ENCODE measurements around the gene IDH2. TPM values are rescaled to one million over a fixed set of nuclear protein-coding genes. Genes with fewer than 3 reads are reported as not detected.
"Not testable (repeated sequence)": the region's sequence is repeated elsewhere in the genome, so short reads cannot be mapped to it uniquely, and the experiment has no call there.

IDH2 gene
- 199 TPM for polyA plus RNA-seq (2013, experiment 1 of 2; ENCODE audit: insufficient read length)
- polyA plus RNA-seq (2013, experiment 2 of 2; ENCODE audit: insufficient read length): 196 TPM

DNA sequence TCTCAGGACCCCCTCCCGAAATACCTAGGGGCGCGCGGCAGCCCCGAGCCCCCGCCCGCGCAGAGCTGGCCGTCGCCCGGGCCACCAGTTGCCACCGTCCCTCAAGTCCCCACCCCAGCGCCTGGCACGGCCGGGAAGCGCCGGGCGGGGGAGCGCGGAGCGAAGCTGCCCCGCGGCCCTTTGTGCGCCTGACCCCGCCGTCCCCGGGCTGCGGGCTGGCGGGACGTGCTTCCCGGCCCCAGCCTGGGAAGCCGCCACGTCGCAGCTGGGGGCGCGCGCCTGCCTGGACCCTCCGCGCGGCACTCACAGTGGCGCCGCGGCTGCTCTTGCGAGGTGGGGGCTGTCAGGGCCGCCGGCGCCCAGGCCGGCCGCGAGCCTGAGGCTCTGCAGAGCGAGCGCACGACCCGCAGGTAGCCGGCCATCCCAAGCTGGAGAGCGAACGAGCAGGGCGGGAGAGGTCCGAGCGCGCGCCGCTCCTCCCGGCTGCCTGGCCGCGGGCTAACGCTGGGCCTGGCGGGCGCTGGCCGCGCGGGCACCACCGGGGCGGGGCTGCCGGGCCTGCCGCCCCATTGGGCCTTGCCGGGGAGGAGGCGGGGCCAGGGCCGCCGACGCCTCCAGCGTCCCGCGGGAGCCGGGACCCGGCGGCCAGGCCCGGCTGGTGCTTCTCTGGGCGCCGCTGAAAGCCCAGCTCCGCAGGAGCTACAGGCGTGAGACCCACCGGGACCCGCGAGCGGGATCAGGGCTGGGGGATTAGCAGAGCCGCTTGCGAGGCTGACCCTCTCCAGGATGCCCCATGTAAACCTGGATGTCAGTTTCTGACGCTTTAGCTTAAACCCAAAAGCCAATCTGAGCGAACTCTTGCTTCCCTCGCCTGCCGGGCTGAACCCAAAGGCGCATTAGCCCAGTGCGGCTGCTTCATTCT is at the start of gene IDH2:
IDH2 (minus strand) TSS at position 500 of the 922 bp plus-strand sequence; CDS start at position 422, 78 bp downstream.
- DNase-seq: peak; percentile 87

DNA sequence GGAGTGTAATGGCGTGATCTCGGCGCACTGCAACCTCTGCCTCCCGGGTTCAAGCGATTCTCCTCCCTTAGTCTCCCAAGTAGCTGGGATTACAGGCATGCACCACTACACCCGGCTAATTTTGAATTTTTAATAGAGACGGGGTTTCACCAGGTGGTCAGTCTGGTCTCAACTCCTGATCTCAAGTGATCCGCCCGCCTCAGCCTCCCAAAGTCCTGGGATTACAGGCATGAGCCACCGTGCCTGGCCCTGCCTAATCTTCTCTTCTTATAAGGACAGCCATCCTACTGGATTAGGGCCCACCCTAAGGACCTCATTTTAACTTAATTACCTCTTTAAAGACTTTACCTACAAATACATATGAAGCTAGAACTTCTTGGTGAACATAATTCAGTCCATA is 48.3 kb upstream of the IDH2 start:
- DNase-seq: not testable (repeated sequence)

DNA sequence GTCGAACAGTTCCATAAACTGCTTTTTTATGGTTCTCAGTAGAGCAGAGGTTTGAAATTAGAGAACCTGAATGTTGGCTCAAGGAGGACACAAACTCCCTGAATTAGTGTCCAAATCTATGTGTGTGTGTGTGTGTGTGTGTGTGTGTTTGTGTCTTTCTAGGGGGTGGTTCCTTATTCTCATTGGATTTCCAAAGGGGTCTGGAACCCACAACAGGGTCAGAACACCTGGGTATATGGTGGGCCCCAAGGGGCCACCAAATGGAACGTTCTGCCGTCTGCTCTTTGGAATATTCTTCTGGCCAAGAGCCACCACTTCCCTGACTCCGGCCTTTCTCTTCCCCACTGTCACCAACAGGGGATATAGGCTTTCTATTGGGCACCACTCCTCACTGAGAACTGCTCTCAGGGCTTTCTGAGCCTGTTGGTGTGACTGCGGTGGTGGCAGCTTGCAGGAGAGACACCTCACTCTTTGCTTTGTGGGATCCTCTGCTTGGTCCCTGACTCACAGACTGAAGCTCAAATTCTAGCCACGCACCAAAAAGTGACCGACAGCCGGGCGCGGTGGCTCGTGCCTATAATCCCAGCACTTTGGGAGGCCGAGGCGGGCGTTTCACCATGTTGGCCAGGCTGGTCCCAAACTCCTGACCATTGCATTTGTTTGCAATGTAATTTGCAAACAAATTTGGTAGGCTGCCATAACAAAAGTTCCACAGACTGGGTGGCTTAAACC is 47.5 kb upstream of the IDH2 start:
- no peak for DNase-seq

DNA sequence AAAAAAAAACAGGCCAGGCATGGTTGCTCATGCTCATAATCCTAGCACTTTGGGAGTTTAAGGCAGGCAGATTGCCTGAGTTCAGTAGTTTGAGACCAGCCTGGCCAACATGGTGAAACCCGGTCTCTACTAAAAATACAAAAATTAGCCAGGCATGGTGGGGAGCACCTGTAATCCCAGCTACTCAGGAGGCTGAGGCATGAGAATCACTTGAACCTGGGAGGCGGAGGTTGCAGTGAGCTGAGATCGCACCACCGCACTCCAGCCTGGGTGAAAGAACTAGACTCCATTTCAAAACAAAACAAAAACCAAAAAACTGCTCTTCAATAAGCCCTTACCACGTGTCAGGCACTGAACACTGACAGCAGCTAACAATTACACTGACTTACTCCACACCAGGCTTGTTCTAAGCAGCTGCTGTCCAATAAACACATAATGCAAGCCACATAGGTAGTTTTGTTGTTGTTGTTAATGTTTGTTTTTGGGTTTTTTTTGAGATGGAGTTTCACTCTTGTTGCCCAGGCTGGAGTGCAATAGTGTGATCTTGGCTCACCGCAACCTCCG is 44.0 kb upstream of the IDH2 start:
- DNase-seq: not testable (repeated sequence)

DNA sequence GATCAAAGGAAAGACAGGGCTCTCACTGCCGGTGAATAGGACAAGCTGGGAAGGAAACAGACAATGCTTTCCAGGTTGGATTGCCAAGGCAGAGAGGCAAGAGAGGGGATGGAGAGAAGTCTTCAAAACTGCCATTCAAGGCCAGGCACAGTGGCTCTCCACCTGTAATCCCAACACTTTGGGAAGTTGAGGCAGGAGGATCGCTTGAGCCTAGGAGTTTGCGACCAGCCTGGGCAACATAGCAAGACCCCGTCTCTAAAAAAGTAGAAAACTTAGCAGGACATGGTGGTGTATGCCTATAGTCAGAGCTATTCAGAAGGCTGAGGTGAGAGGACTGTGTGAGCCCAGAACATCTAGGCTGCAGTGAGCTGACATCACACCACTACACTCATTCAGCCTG is 43.5 kb upstream of the IDH2 start:
- DNase-seq: no peak

DNA sequence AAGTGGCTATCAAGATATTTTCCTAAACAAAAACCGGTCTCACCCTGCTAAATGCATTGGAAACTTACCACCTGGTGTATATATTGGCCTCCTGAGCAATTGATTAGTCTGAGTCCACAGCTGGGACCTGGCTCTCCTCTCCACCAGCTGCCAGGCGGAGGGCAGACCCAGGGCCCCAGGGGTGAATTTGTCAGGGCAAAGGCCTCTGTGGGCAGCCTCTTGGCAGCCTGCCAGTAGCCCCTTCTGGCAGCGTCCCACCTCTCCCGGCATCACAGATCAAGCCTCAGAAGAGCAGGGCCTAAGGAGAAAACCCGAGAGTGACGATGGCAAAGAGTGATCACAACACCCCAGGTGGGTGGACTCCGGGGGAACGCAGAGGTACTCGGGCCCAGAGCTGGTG is 43.0 kb upstream of the IDH2 start:
- DNase-seq: no peak

DNA sequence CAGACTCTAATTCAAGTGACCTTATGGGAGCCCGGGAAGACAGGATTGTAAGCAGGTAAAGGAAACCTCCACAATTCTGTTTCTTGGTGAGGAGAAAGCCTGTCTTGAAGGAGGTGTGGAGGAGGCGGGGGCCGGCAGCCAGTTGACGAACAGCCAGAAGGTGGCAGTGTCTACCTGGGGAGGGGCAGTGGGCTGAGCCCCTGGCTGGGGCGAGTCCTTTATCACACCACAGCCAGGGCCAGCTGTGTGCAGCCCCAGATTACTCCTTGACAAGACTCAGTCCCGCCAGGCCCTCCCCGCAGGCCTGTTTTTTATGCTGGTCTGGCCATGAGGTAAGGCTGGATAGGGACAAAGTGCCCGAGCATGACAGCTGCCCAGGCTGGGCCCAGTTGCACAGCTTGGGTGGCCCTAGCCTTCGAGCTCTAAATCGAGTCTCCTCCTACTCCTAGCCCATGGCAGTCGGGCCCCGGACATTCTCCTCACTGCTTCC is 40.9 kb upstream of the IDH2 start:
- DNase-seq: peak; percentile 43

DNA sequence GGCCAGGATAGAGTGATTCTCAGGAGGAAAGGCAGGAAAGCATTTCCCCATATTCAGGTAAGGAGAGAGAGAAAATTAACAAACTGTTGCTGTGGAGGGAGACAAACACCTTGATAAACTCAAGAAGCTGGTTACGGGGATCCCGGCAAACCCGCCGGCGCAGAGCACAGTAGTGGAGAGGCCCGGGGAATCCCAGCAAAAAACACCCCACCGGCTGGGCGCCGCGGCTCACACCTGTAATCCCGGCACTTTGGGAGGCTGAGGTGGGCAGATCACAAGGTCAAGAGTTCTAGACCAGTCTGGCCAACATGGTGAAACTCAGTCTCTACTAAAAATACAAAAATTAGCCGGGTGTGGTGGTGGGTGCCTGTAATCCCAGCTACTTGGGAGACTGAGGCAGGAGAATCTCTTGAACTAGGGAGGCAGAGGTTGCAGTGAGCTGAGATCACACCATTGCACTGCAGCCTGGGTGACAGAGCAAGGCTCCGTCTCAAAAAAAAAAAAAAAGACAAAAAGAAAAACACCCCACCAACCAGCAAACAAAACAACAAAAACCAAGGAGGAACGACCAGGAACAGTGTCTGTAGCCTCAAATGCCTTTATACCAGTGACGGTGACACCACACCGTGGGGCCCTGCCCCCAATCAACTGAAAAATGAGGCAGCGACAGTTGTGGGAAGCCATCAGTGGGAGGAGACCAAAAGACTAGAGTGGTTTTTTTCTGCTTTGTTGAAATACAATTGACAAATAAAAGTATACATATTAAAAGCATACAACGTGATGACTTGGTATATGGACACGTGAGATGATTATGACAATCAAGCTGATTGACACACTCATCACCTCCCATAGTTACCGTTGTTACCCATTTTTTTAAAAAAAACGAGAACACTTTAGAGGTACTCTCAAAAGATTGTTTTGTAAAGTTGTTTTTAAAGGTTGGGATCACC is 40.2 kb upstream of the IDH2 start:
- DNase-seq: no peak

DNA sequence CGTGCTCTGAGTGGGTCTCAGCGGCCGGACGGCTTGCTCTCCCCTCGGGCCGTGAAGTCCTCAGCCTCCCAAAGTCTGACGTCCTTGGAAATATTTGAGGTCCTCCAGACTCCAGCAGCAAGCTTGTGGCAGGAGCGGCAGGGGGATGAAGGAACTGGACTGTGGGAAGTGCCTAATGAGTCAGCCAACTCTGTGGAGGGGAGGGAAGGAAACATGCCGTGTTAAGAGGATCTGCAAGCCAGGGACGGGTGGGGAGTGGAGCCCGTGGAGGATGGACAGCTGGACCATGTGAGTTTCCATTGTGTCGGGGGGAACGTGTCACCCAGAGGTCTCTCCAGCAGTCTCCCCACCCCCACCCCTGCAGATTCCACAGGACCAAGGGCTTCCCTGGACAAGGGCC is 39.4 kb upstream of the IDH2 start:
- peak; percentile 30 for DNase-seq

DNA sequence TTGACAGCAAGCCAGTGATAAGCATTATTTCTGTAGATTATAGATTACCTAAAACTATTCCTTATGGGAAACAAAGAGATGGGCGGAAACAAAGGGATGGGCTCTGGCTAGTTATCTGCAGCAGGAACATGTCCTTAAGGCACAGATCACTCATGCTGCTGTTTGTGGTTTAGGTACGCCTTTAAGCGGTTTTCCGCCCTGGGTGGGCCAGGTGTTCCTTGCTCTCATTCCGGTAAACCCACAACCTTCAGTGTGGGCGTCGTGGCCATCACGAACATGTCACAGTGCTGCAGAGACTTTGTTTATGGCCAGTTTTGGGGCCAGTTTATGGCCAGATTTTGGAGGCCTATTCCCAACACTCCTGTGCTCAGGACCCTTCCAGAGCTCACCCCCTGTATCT is 37.3 kb upstream of the IDH2 start:
- not testable (repeated sequence) for DNase-seq

DNA sequence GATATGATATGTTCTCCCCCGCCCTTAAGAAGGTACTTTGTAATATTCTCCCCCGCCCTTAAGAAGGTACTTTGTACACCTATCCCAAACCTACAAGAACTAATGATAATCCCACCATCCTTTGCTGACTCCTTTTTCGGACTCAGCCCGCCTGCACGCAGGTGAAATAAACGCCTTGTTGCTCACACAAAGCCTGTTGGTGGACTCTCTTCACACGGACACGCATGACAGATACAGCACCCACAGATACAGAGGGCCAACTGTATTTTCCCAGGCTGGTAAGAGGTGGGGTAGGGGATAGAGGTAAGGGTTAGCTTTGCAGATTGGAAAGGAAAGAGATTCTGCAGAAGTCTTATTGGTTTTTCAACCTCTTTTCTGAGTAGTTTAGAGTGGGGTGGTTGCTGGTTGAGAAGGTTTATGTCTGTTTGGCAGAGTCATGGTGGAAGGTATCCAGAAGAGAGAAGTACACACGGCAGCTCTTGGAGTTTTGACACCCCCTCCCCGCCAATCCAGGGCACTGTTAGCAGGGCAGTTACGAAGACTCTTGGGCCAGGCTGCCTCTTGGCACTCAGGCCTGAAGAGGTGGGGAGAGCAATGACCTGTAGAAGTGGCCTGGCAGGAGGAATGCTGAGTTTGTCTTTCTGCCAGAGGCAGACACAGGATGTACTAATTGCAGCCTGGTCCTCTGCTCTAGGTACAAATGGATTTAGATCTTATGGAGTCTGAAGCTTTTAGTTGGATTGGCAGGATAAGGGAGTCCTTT is 36.0 kb upstream of the IDH2 start:
- no peak for DNase-seq

DNA sequence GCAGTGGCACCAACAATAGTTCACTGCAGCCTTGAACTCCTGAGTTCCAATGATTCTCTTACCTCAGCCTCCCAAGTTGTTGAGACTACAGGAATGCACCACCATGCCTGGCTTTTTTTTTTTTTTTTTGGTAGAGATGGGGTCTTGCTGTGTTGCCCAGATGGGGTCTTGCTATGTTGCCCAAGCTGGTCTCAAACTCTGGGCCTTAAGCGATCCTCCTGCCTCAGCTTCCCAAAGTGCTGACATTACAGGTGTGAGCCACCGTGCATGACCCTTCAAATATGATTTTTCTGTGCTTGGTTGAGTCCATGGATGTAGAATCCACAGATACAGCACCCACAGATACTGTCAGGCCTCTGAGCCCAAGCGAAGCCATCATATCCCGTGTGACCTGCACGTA is 30.2 kb upstream of the IDH2 start:
- DNase-seq: no peak

DNA sequence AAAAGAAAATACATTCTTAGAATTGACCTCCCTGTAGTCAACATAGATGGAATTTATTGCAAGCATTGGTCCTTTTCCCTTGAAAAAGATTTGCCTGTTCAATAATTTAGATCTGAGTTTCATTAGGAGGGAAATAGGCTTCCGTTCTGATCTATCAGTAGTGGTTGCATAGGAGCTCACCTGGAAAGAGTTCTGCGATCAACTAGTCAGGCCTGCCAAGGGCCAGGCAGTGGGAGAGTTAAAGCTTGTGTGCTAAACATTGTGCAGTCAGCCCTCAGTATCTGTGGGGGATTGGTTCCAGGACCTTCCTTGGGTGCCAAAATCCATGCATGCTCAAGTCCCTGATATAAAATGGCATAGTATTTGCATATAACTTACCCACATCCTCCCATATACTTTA is 29.6 kb upstream of the IDH2 start:
- DNase-seq: no peak

DNA sequence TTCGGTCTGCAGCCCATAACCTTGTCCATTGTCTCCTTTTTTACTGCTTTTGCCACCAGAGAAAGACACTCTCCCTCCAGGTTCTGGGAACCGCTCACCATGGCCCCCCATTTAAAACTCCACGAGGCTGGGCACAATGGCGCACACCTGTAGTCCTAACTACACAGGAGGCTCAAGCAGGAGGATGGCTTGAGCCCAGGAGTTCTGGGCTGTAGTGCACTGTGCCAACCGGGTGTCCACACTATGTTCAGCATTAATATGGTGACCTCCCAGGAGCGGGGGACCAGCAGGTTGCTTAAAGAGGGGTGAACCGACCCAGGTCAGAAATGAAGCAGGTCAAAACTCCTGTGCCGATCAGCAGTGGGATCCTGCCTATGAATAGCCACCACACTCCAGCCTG is 28.0 kb upstream of the IDH2 start:
- no peak for DNase-seq

DNA sequence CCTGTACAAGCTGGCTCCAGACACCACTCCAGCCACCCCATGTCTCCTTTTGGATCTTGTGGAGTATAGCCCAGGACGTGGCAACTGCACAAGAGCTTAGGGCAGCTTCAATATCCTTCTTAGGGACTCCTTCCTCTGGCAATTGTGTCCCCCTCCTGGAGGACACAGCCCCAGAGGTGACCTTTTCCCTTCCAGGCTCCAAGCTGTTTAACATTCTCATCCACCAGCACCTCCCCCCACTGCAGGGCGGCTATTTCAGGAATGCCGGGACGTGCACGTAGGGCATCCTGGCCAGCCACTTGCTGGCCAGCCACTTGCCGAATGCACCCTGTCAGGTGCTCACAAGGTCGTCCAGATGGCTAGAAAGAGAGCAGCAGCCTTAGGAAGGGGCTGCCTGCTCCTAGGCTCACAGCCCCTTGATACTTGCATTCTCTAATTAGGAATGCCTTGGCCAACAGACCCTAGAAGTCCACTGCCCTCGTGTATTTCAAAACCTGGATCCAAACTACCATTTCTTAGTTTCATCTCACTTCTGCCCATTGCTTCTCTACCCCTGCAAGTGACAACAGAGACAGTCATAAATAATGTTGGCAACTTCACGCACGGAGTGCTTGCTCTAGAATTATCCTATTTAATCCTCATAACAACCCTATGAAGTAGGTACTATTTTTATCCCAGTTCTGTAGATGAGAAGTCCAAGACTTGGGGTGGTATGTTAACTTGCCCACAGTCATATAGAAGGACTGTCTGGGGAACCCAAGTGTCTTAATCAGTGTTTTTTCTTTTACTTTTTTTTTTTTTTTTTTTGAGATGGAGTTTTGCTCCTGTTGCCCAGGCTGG is 24.5 kb upstream of the IDH2 start:
- no peak for DNase-seq

DNA sequence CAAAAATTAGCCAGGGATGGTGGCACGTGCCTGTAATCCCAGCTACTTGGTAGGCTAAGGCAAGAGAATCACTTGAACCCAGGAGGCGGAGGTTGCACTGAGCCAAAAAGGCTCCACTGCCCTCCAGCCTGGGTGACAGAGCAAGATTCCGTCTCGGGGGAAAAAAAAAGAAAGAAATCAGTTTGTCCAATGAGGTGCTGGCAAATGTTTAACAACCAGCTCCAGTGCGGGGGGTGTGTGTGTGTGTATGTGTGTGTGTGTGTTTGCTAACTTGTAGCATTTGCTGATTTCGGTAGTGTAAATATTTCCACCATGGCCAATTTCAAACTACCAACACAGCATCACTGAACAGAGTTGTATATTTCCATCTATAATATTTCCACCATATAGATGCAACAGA is 23.8 kb upstream of the IDH2 start:
- no peak for DNase-seq

DNA sequence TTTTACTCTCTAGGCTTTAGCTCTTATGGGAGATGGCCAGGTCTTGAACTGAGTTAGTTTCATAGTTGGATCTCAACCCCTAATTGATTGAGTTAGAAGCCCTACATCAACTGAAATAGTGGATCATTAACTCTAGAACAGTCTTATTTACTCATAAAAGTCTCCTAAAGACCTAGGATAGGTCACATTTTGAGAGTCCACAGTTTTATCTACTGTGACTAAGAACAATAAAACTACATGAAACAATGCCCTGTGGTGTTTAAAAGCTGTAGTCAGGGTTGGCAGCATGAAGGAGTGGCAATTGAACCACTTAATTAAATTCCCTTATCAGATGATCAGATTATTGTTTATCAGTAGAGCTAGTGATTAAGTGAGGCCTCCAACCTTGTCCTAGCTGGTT is 22.2 kb upstream of the IDH2 start:
- no peak for DNase-seq

DNA sequence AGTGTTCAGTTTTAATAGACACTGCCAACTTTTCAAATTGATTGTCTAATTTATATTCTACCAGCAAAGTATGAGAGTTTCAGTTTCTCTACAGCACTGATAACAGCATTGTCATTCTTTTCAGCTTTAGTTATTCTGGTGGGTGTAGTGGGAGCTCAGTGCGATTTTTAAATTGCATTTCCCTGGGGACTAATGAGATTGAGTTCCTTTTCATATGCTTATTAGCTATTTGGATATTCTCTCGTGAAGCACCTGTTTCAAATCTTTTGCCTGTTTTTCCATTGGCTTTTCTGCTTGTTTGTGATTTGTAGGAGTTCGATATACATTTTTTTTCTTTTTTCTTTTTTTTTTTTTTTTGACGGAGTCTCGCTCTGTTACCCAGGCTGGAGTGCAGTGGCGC is 18.8 kb upstream of the IDH2 start:
- DNase-seq: no peak

DNA sequence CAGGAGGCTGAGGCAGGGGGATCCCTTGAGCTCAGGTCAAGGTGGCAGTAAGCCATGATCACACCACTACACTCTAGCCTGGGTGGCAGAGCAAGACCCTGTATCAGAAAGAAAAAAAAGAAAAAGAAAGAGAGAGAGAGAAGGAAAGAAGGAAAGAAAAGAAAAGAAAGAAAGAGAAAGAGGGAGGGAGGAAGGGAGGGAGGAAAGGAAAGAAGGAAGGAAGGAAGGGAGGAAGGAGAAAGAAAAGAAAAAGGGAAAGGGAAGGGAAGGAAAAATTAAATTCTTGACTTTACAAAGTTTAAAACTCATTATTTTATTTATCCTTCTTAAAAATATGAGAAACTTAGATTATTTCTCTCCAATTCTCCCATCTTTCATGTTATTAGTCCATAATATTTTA is 17.1 kb upstream of the IDH2 start:
- no peak for DNase-seq

DNA sequence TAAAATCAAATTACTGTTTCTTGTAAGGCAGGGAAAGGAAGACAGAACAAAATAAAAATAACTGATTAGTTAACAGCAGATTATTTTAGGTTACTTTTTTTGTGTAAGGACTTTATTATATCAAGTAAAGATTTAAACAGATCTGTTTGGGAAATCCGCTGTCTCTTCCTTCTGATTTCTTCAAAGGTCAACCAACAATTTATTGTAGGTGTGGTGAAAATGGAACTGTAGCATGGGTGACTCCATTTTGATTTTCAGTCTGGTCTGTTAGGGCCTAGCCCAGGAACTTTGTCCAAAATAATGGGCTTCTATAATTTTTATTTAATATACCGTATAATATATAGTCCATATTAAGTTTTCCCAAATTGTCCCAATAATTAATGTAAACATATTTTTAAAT is 13.5 kb upstream of the IDH2 start:
- no peak for DNase-seq

Measured in fibroblast of skin of scalp (primary cell).